ENCODE results near the gene NSL1. TPM values are rescaled to one million over a fixed set of nuclear protein-coding genes. Genes with fewer than 3 reads are reported as not detected.
"Not testable (repeated sequence)": the region's sequence is repeated elsewhere in the genome, so short reads cannot be mapped to it uniquely, and the experiment has no call there.

NSL1 gene
- total and polyA plus RNA-seq, 3 donors from 2014 or later = 29.3 to 52.7 (median 50.0) TPM

GRCh38 chr1:212716161-212716560, 75.4 kb downstream of the NSL1 start:
- Histone ChIP-seq H3K27ac (no peak overlapping the region), H3K27me3 (no peaks in the 10 kb centered on the region), H3K4me3 (no peak overlapping the region), H3K4me1 (no peaks in the 10 kb centered on the region), H3K36me3 (ENCODE audit: low read depth, missing control alignments) (no peaks in the 10 kb centered on the region), H3K9me3 (no peaks in the 10 kb centered on the region)
- WGBS, 2 donors = 45 to 65% methylated on average over 1 of the region's 1 CpG
- DNase-seq = no peak
- no peak for TF ChIP-seq POLR2A (IDR thresholded peaks at IDR 0.05)
- TF ChIP-seq CTCF (IDR thresholded peaks at IDR 0.05) = no peak
- intact Hi-C loops (cut with DNase I; ENCODE audit: low total_unique reads) = no loop called here

- 87 to 91% methylated on average over 5 of the region's 5 CpGs for WGBS, 2 donors
- Histone ChIP-seq H3K27ac (no peak overlapping the region), H3K4me1 (no peaks in the 10 kb centered on the region), H3K36me3 (ENCODE audit: low read depth, missing control alignments) (no peaks in the 10 kb centered on the region), H3K4me3 (no peak overlapping the region), H3K9me3 (no peaks in the 10 kb centered on the region), H3K27me3 (no peaks in the 10 kb centered on the region)
- intact Hi-C loops (cut with DNase I; ENCODE audit: low total_unique reads) = no loop called here
- no peak for DNase-seq
- TF ChIP-seq CTCF (IDR thresholded peaks at IDR 0.05) = no peak
- TF ChIP-seq POLR2A (IDR thresholded peaks at IDR 0.05) = no peak
Observed at GRCh38 chr1:212713465-212714136, 78.0 kb downstream of the NSL1 start.

- DNase-seq = no peak
- no peak overlapping the region for H3K4me3 ChIP-seq
- no peak overlapping the region for H3K27ac ChIP-seq
- no peaks in the 10 kb centered on the region for H3K4me1 ChIP-seq
- intact Hi-C loops (cut with DNase I; ENCODE audit: low total_unique reads) = no loop called here
- 91 to 97% methylated on average over 4 of the region's 4 CpGs for WGBS, 2 donors
- no peaks in the 10 kb centered on the region for H3K36me3 ChIP-seq (ENCODE audit: low read depth, missing control alignments)
- H3K9me3 ChIP-seq = no peaks in the 10 kb centered on the region
- no peak for TF ChIP-seq CTCF (IDR thresholded peaks at IDR 0.05)
- no peak for TF ChIP-seq POLR2A (IDR thresholded peaks at IDR 0.05)
- H3K27me3 ChIP-seq = no peaks in the 10 kb centered on the region
Observed at GRCh38 chr1:212712451-212713303, 78.9 kb downstream of the NSL1 start.

- H3K27ac ChIP-seq; DNase-seq; H3K9me3 ChIP-seq; H3K27me3 ChIP-seq; H3K36me3 ChIP-seq (ENCODE audit: low read depth, missing control alignments); H3K4me1 ChIP-seq; intact Hi-C loops (cut with DNase I; ENCODE audit: low total_unique reads); H3K4me3 ChIP-seq: not testable (repeated sequence)
- 94 to 96% methylated on average over 8 of the region's 8 CpGs for WGBS, 2 donors
Observed at GRCh38 chr1:212711974-212712373, 79.6 kb downstream of the NSL1 start.

GRCh38 chr1:212710566-212710965, 81.0 kb downstream of the NSL1 start:
- 69 to 74% methylated on average over 6 of the region's 6 CpGs for WGBS, 2 donors
- DNase-seq = no peak
- Histone ChIP-seq H3K36me3 (ENCODE audit: low read depth, missing control alignments) (no peaks in the 10 kb centered on the region), H3K27ac (no peak overlapping the region), H3K4me3 (no peak overlapping the region), H3K4me1 (no peaks in the 10 kb centered on the region), H3K9me3 (no peaks in the 10 kb centered on the region), H3K27me3 (no peaks in the 10 kb centered on the region)
- intact Hi-C loops (cut with DNase I; ENCODE audit: low total_unique reads) = no loop called here
- TF ChIP-seq POLR2A (IDR thresholded peaks at IDR 0.05) (no peak), CTCF (IDR thresholded peaks at IDR 0.05) (no peak)

Measured in testis (tissue), 3 donors.